Brain pericyte (primary cell): ENCODE measurements around the gene STOML1.
"Not testable (repeated sequence)": the region's sequence is repeated elsewhere in the genome, so short reads cannot be mapped to it uniquely, and the experiment has no call there.

Experiments used
- DNase-seq: peaks from one replicate; pipeline ENCODE4 v3.0.0-alpha.2; 2012; ENCODE audit warnings: low read depth, low spot score

STOML1 gene

DNA sequence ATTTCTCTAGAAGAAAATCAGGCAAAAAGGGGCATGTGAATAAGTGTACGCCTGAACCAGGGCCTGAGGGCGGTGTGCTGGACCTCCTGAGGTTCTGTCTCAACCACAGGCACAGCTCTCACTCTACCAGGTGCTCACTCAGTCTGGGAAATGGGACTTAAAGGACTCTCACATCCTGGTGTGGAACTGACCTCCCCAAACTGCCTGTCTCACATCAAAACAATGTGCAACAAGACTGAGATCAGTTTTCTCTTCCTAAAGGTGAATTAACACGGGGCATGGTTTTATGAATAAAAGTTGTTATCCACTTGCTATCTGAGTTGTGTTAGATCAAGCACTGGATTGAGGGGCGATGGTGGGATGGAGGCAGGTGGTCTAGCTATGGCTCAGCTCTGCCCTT lies 4.8 kb downstream of the STOML1 start:
- DNase-seq, result no peak

DNA sequence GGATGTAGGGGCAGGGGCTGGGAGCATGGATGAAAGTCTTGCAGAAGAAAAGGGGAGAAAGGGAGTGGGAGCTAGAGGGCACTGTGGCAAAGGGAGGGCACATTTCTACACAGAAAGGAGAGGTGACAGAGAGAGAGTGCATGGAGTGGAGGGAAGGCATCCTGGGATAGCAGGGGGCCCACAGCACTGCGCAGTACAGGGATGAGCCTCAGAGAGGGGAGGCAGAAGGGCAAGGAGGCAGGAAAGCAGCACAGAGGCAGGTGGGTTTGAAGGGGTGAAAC lies 5.4 kb downstream of the STOML1 start:
- no peak for DNase-seq

DNA sequence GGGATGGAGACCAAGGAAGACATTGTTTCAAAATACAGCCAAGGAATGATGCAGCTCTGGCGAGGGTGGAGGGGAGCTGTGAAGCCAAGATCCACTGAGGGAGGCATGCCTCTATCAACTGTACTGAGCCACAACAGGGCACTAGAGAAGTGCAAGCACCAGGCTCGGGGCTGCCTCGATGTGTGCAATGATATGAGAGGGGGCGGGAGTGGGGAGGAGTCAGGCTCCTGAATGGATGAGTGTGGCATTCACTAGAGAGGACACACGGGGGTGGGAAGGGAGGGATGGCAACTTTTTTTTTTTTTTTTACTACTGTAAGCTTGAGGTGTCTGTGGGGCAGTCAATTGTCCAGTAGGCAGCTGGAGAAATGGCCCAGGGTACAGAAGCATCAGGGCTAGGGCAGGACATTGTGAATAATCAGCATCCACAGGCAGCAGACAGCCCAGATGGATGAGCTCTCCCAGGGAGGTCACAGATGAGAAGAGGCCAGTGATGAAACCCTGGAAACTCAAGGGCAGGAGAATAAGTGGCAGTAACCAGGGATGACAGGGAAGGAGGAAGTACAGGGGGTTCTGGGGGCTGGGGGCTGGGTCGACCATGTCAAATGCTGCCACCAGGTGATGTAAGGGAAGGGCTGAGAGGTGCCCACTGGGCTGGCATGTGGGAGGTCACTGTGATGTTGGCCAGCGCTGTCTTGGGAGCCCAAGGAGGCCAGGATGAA lies 5.9 kb downstream of the STOML1 start:
- DNase-seq, result no peak

- no peak for DNase-seq
Observed at GRCh38 chr15:73985101-73985873, 6.8 kb downstream of the STOML1 start.

- DNase-seq, result no peak
Observed at GRCh38 chr15:73984208-73984979, 7.7 kb downstream of the STOML1 start.

GRCh38 chr15:73983773-73984172 lies 8.3 kb downstream of the STOML1 start:
- DNase-seq, result no peak

- DNase-seq, result no peak
Observed at GRCh38 chr15:73983211-73983727, 8.8 kb downstream of the STOML1 start.

DNA sequence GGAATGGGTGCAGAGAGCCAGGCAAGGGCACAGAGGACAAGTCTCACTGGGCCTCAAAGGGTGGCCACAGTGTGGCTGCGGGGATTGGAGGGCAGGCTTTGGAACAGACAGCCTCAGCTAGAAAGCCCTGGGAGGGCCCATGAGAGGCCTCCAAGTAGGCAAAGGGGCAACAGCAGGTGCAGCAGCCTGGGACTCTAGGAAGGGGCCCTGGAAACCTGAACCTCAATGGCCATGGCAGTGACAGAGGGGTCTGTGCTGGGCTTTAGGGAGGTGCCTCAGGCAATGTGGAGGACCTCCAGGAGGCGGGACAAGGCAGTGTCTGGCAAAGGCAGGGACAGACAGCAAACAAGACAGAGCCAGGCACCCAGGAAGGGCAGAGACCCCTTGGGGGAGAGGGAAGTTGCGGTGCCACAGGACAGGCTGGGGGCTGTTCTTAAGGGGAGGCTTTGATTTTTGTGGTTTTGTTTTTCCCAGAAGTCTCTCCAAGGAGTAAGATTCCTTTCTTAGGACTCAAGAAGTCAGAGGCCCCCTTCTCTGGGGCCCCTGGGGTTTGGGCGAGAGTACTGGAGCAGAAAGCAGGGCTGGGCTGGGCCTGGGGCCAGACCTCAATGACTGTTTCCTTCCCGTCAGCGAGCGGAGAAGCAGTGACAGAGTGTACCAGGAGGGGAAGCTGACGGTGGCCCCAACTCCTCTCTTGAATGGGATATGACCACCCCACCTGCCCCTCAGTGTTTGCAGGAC lies 9.7 kb downstream of the STOML1 start:
- DNase-seq, result no peak

DNA sequence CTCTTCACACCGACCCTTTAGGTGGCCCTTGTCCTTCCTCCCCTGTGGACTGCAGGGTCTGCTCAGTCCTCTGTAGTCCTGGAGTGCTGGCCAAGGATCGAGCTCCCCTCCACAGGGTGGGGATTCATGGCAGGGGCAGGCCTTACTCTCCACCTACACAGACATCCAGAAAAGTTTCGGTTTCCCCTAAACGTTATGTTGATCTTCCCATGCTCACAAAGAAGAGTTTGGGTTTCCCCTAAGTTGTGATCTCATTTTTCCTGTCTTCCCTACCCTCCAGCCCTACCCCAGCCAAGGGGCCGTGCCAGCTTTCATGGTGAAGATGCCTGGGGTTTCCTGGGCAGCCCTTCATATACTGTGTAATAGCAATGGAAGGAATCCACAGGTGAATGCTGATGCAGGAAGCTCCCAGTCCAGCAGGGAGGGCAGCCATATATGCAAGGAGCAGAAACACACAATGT lies 10.3 kb downstream of the STOML1 start:
- no peak for DNase-seq

- no peak for DNase-seq
Observed at GRCh38 chr15:73979636-73980035, 12.5 kb downstream of the STOML1 start.

GRCh38 chr15:73978896-73979295 lies 13.2 kb downstream of the STOML1 start:
- DNase-seq, result no peak

GRCh38 chr15:73975440-73976125 lies 16.5 kb downstream of the STOML1 start:
- not testable (repeated sequence) for DNase-seq

- not testable (repeated sequence) for DNase-seq
Observed at GRCh38 chr15:73973683-73974200, 18.4 kb downstream of the STOML1 start.

DNA sequence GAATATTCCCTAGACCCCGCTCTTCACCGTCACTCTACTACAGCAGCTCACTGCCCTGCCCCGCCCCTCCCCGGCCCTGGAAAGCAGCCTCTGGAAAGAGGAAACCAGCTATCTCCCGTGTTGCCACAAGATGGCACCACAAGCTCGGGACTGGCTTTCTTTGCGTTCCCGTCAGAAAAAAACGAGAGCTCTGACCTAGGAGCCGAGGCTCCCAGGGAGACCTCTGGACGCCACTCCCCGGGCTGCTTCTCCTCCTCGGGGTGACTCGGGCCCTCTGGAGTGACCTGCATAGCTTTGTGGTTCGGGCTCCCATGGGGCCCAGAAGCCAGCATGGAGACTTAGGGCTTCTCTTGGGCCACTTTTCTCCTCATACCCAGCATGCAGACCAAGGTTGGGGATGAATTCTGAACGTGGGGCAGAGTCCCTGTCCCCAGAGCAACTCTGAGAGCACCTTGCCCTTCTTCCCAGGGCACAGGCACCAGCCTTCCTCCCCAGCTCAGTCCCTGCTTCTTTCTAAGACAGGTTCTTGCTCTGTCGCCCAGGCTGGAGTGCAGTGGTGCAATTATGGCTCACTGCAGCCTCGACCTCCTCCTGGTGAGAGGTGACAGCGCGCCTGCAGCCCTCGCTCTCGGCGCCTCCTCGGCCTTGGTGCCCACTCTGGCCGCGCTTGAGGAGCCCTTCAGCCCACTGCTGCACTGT lies 19.0 kb downstream of the STOML1 start:
- no peak for DNase-seq

- no peak for DNase-seq
Observed at GRCh38 chr15:73969151-73969759, 22.8 kb downstream of the STOML1 start.

DNA sequence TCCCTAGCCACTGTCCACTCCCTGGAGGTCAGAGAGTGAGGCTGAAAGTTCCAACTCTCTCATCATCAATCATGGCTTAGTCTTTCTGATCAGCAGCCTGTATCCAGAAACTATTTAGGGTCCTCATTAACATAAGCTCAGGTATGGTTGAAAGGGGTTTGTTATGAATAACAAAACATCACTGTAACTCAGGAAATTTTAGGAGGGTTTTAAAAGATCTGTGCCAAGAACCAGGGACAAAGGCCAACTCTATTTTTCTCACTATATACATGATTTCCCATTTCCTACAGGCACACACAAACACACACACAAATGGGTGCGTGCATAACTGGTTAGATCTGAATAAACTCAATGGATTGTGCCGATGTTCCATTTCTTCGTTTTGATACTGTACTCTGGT lies 23.6 kb downstream of the STOML1 start:
- no peak for DNase-seq

- no peak for DNase-seq
Observed at GRCh38 chr15:73965758-73966113, 26.4 kb downstream of the STOML1 start.

GRCh38 chr15:73965094-73965757 lies 26.9 kb downstream of the STOML1 start:
- DNase-seq, result no peak

DNA sequence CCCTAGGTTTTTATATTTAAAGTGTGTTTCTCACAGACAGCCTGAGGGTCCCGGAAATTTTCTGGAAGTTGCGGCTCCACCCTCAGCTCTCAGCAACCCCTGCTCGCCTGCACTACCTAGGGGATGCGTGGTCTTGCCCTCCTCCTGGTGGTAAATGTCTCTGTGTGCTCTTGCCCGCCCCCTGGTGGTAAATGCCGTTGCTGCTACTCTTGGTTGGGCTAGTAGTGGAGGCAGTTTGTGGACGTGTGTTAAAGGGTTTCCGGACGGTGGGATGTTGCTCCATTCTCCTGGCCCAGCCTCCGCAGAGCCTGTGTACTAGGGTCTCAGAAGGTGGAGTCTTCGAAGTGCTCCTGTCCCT lies 27.4 kb downstream of the STOML1 start:
- no peak for DNase-seq
